Measurements from ENCODE around the gene ADAMTS7. TPM values are rescaled to one million over a fixed set of nuclear protein-coding genes. Genes with fewer than 3 reads are reported as not detected.

The ADAMTS7 gene
- total and polyA plus RNA-seq, 10 donors = 0.47 to 15.0 (median 8.2) TPM

DNA sequence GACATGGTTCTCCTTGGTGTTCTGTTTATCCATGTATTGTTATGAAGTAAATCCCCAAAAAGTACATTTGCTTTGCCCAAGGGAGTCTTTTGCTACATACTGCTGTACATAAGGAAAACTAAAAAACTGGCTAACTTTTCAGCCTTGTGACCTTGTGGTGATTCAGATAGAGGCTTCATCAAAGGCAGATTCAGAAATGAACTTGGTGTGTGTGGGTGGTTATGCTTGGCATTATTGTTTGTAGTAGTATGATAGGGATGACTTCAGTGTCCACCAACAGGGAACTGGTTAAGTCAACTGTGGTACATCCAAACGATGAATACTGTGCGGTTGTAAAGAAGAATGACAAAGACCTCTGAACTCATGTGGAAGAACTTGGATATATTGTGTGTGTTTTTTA, 94.6 kb downstream of the ADAMTS7 start:
- no peak for DNase-seq
- Histone ChIP-seq H3K4me3 (no peak overlapping the region), H3K36me3 (no peaks in the 10 kb centered on the region), H3K27ac (no peak overlapping the region), H3K9me3 (peaks cover 0 to 4% (median 0%) of the 10 kb centered on the region in 8 donors), H3K4me1 (no peaks in the 10 kb centered on the region), H3K27me3 (replicated peaks in 1 of 7) (peaks cover 0 to 23% (median 3%) of the 10 kb centered on the region in 7 donors)
- TF ChIP-seq, protein P1, sequence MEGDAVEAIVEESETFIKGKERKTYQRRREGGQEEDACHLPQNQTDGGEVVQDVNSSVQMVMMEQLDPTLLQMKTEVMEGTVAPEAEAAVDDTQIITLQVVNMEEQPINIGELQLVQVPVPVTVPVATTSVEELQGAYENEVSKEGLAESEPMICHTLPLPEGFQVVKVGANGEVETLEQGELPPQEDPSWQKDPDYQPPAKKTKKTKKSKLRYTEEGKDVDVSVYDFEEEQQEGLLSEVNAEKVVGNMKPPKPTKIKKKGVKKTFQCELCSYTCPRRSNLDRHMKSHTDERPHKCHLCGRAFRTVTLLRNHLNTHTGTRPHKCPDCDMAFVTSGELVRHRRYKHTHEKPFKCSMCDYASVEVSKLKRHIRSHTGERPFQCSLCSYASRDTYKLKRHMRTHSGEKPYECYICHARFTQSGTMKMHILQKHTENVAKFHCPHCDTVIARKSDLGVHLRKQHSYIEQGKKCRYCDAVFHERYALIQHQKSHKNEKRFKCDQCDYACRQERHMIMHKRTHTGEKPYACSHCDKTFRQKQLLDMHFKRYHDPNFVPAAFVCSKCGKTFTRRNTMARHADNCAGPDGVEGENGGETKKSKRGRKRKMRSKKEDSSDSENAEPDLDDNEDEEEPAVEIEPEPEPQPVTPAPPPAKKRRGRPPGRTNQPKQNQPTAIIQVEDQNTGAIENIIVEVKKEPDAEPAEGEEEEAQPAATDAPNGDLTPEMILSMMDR (IDR thresholded peaks at IDR 0.05 in 8 of 11, conservative IDR thresholded peaks at IDR 0.05 in 3 of 11) = no peak
- TF ChIP-seq POLR2AphosphoS5 (IDR thresholded peaks at IDR 0.05) (no peak), POLR2A (IDR thresholded peaks at IDR 0.05) (no peak)
- intact Hi-C loops (cut with DNase I; ENCODE audit: low total_unique reads) = no loop called here
- 86 to 94% (median 87%) methylated on average over 2 of the region's 2 CpGs for WGBS, 5 donors

DNA sequence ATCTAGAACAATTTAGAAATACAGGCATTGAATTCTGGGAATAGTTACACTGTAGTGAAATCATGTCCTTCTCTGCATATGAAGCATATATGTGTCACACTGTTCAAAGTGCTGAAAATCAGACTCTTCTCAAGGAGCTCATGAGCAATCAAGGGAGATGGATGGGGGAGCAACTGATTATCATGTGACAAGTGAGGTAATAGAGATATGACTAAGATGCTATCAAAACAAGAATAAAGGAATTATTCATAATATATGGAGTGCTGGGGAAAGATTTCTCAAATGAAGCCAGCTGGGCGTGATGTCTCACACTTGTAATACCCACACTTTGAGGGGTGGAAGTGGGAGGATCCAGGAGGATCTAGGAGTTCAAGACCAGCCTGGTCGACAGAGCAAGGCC, 95.3 kb downstream of the ADAMTS7 start:
- no peaks in the 10 kb centered on the region for H3K36me3 ChIP-seq
- H3K4me3 ChIP-seq = no peak overlapping the region
- intact Hi-C loops (cut with DNase I; ENCODE audit: low total_unique reads) = no loop called here
- no peak for DNase-seq
- TF ChIP-seq, protein P1 (IDR thresholded peaks at IDR 0.05 in 8 of 11, conservative IDR thresholded peaks at IDR 0.05 in 3 of 11) = no peak
- TF ChIP-seq POLR2AphosphoS5 (IDR thresholded peaks at IDR 0.05) = no peak
- TF ChIP-seq POLR2A (IDR thresholded peaks at IDR 0.05) = no peak
- H3K4me1 ChIP-seq = no peaks in the 10 kb centered on the region
- peaks cover 0 to 4% (median 0%) of the 10 kb centered on the region in 8 donors for H3K9me3 ChIP-seq
- 64 to 86% (median 77%) methylated on average over 2 of the region's 2 CpGs for WGBS, 5 donors
- H3K27ac ChIP-seq = no peak overlapping the region
- peaks cover 0 to 23% (median 3%) of the 10 kb centered on the region in 7 donors for H3K27me3 ChIP-seq (replicated peaks in 1 of 7)

DNA sequence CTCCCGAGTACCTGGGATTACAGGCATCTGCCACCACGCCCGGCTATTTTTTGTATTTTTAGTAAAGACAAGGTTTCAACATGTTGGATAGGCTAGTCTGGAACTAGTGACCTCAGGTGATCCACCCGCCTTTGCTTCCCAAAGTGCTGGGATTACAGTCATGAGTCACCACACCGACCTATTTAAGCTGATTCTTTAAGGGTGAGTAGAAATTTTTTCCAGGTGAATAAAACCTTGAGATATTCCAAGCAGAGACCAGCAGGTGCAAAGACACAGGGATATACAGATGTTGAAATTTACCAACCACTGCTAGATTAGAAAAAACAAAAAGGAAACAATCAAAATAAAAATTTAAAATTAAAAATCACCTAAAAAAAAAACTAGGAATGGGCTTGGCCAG, 95.8 kb downstream of the ADAMTS7 start:
- no peak for DNase-seq
- intact Hi-C loops (cut with DNase I; ENCODE audit: low total_unique reads) = no loop called here
- no peak for TF ChIP-seq POLR2AphosphoS5 (IDR thresholded peaks at IDR 0.05)
- TF ChIP-seq, protein P1 (IDR thresholded peaks at IDR 0.05 in 8 of 11, conservative IDR thresholded peaks at IDR 0.05 in 3 of 11) = no peak
- TF ChIP-seq POLR2A (IDR thresholded peaks at IDR 0.05) = no peak
- WGBS, 5 donors = 74 to 96% (median 93%) methylated on average over 5 of the region's 5 CpGs
- Histone ChIP-seq H3K4me3 (no peak overlapping the region), H3K27me3 (replicated peaks in 1 of 7) (peaks cover 0 to 23% (median 3%) of the 10 kb centered on the region in 7 donors), H3K27ac (no peak overlapping the region), H3K9me3 (peaks cover 0 to 4% (median 0%) of the 10 kb centered on the region in 8 donors), H3K36me3 (no peaks in the 10 kb centered on the region), H3K4me1 (no peaks in the 10 kb centered on the region)

DNA sequence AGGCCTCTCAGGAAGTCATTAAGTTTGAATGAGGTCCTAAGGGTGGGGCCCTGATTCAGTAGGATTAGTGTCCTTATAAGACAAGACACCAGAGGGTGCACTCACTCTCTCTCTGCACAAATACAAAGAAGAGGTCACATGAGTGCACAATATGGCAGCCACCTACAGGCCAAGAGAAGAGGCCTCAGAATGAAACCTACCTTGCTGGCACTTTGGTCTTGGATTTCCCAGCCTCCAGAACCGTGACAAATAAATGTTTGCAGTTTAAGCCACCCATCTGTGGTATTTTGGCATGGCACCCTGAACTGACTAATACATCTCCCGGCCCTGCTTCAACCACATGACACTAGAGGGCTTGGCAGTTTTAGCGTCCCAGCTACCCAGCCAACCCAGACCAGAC, 96.4 kb downstream of the ADAMTS7 start:
- peaks cover 0 to 4% (median 0%) of the 10 kb centered on the region in 8 donors for H3K9me3 ChIP-seq
- H3K27ac ChIP-seq = no peak overlapping the region
- no peak overlapping the region for H3K4me3 ChIP-seq
- TF ChIP-seq, protein P1 (IDR thresholded peaks at IDR 0.05 in 8 of 11, conservative IDR thresholded peaks at IDR 0.05 in 3 of 11) = no peak
- TF ChIP-seq POLR2AphosphoS5 (IDR thresholded peaks at IDR 0.05) (no peak), POLR2A (IDR thresholded peaks at IDR 0.05) (no peak)
- intact Hi-C loops (cut with DNase I; ENCODE audit: low total_unique reads) = no loop called here
- H3K27me3 ChIP-seq (replicated peaks in 1 of 7) = peaks cover 0 to 24% (median 3%) of the 10 kb centered on the region in 7 donors
- H3K36me3 ChIP-seq = no peaks in the 10 kb centered on the region
- WGBS, 5 donors = 55 to 96% (median 72%) methylated on average over 3 of the region's 3 CpGs
- no peak for DNase-seq
- H3K4me1 ChIP-seq = no peaks in the 10 kb centered on the region
